ENCODE results near the gene CUTA.
"Not testable (repeated sequence)": the region's sequence is repeated elsewhere in the genome, so short reads cannot be mapped to it uniquely, and the experiment has no call there.

CUTA gene

DNA sequence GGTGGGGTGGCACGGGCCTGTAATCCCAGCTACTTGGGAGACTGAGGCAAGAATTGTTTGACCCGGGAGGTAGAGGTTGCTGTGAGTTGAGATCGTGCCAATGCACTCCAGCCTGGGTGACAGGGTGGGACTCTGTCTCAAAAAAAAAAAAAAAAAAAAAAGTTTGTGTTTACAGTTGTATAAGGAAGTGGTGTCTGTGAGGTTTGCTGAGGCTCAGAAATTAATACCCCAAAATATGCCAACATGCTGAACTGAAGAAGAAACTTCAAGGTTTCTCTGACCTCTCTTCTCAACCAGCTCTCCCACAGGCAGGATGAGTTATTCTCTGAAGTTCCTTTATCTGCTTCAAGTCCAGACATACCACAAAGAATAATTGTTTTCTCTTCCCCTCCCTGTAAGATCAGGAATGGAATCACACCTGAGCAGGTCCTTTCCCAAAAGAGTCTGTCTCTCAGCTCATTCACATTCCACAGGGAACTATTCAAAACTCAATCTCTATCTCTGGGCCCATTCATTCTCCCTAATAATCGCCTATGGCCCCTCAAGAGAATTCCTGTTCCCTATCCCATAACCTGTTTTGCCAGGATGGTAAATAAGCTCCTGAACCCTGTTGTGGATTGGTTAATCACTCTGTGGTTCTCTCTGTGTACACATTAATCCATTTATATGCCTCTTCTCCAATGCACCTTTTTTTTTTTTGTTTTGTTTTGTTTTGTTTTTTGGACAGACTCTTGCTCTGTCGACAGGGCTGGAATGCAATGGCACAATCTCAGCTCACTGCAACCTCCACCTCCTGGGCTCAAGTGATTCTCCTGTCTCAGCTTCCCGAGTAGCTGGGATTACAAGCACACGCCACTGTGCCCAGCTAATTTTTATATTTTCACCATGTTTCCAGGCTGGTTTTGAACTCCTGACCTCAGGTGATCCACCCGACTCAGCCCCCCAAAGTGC, 43.7 kb downstream of the CUTA start:
- DNase-seq (ENCODE audit: low read depth in 4 of 4, low spot score in 1 of 4): no peak

DNA sequence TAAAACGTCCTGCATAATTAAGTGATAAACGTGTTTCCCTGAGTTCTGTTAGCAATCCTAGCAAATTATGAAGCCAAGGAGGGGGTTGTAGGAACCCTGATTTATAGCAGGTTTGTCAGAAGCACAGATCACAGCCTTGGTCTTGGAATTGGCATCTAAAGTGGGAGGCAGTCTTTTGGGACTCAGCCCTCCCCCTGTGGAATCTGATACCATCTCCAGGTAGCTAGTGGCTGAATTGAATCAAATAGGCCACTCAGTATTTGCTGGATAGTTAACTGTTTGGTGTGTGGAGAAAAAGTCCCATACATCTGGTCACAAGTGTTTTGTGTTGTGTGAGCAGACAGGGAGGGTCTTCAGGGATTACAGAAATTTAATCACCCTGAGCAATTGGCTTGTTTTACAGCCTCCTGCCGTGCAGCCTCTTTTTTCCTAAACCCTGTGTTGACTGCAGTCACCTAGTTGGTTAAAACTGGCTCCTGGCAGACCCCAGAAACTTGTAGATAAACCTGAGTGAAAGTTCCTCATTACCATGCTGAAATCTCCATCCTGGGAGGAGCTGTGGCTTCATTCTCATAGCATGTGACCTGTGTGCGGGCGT, 45.3 kb downstream of the CUTA start:
- no peak for DNase-seq (ENCODE audit: low read depth in 4 of 4, low spot score in 1 of 4)

DNA sequence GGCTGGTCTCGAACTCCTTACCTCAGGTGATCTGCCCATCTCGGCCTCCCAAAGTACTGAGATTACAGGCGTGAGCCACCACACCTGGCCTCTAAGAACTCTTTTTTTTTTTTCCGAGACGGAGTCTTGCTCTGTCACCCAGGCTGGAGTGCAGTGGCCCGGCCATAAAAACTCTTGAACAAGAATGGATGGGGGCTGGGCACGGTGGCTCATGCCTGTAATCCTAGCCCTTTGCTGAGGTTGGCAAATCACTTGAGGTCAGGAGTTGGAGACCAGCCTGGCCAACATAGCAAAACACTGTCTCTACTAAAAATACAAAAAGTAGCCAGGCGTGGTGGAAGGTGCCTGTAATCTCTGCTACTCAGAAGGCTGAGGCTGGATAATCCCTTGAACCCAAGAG, 46.0 kb downstream of the CUTA start:
- DNase-seq (ENCODE audit: low read depth in 4 of 4, low spot score in 1 of 4): not testable (repeated sequence)

DNA sequence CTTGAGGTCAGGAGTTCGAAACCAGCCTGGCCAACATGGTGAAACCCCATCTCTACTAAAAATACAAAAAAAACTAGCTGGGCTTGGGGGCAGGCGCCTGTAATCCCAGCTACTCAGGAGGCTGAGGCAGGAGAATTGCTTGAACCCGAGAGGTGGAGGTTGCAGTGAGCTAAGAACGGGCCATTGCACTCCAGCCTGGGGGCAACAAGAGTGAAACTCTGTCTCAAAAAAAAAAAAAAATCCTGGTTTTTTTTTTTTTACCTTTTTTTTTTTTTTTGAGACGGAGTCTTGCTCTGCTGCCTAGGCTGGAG, 50.2 kb downstream of the CUTA start:
- DNase-seq (ENCODE audit: low read depth in 4 of 4, low spot score in 1 of 4): not testable (repeated sequence)

DNA sequence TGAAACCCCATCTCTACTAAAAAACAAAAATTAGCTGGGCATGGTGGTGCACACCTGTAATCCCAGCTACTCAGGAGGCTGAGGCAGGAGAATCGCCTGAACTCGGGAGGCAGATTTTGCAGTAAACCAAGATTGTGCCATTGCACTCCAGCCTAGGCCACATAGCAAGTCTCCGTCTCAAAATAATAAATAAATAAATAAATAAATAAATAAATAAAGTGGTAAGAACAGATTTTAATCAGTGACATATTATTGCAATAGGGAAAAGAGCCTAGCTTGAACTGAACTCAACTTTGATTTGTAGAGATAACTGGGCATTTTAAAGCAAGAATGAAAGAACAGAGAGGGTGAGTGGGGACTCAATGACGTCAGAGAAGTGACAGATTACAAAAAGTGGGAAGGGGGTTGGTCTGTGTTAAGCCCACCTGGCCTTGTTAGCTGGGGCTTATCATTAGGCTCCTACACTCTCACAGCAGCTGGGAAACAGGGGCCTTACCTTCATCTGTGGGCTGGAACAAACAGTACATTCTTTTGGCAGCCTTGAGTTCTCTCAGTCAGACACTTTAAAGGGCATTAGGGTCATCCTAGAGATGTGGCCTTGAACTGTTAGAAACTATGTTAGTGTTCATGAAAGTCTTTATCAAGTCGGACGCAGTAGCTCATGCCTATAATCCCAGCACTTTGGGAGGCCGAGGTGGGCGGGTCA, 50.7 kb downstream of the CUTA start:
- no peak for DNase-seq (ENCODE audit: low read depth in 4 of 4, low spot score in 1 of 4)
